Astrocyte (in vitro differentiated cells and primary cell): ENCODE results near the gene ANXA2R.

ENCODE experiments used
- EZH2 ChIP-seq: IDR thresholded peaks from 2 replicates; pipeline ENCODE4 v1.6.1; 2012; ENCODE audit warnings: mild to moderate bottlenecking, low read length, inconsistent platforms; ENCODE audit not compliant: insufficient read depth
- TF ChIP-seq, protein P1 (sequence below): IDR thresholded peaks from 2 replicates; pipeline ENCODE4 v1.5.1; 2011; ENCODE audit warnings: low read depth, mild to moderate bottlenecking, inconsistent platforms, low read length, moderate library complexity; ENCODE audit not compliant: insufficient read depth

DNA sequence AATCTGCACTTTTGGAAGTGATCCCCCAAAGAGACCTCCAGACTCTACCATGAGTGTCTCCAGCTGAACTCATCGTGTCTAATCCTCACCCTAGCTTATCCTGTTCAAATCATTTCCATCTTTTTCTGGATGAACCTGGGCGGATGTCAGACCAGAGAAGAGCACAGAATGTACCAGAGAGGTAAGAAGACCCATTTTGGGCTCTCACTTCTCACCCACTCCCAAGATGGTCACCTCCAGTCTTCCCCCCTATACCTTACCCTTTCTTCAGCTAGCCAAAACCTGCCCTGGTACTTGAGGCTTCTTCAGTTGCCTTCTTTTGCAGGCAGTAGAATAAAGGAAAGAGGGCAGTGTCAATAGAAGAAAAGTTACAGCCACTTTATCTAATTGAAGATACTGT, 27.9 kb upstream of the ANXA2R start:
- TF ChIP-seq, protein P1, sequence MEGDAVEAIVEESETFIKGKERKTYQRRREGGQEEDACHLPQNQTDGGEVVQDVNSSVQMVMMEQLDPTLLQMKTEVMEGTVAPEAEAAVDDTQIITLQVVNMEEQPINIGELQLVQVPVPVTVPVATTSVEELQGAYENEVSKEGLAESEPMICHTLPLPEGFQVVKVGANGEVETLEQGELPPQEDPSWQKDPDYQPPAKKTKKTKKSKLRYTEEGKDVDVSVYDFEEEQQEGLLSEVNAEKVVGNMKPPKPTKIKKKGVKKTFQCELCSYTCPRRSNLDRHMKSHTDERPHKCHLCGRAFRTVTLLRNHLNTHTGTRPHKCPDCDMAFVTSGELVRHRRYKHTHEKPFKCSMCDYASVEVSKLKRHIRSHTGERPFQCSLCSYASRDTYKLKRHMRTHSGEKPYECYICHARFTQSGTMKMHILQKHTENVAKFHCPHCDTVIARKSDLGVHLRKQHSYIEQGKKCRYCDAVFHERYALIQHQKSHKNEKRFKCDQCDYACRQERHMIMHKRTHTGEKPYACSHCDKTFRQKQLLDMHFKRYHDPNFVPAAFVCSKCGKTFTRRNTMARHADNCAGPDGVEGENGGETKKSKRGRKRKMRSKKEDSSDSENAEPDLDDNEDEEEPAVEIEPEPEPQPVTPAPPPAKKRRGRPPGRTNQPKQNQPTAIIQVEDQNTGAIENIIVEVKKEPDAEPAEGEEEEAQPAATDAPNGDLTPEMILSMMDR, result no peak
- TF ChIP-seq EZH2, result no peak
